Fibroblast of lung (primary cell): ENCODE data around the gene TROAP.

Source experiments
- EZH2 ChIP-seq: IDR thresholded peaks from 2 replicates; pipeline ENCODE4 v1.5.1; 2012; ENCODE audit warnings: low read length, control low read depth, mild to moderate bottlenecking; ENCODE audit errors: missing control alignments
- TF ChIP-seq, protein P1 (sequence below), 2 donors: IDR thresholded peaks in 1 of 2; conservative IDR thresholded peaks in 1 of 2; 1 replicate in 1 of 2; 2 replicates in 1 of 2; pipeline ENCODE4 v1.5.1; 2011 to 2012; ENCODE audit warnings: low read length in 2 of 2, control low read depth in 1 of 2, inconsistent platforms in 1 of 2, low read depth in 1 of 2, mild to moderate bottlenecking in 1 of 2

DNA sequence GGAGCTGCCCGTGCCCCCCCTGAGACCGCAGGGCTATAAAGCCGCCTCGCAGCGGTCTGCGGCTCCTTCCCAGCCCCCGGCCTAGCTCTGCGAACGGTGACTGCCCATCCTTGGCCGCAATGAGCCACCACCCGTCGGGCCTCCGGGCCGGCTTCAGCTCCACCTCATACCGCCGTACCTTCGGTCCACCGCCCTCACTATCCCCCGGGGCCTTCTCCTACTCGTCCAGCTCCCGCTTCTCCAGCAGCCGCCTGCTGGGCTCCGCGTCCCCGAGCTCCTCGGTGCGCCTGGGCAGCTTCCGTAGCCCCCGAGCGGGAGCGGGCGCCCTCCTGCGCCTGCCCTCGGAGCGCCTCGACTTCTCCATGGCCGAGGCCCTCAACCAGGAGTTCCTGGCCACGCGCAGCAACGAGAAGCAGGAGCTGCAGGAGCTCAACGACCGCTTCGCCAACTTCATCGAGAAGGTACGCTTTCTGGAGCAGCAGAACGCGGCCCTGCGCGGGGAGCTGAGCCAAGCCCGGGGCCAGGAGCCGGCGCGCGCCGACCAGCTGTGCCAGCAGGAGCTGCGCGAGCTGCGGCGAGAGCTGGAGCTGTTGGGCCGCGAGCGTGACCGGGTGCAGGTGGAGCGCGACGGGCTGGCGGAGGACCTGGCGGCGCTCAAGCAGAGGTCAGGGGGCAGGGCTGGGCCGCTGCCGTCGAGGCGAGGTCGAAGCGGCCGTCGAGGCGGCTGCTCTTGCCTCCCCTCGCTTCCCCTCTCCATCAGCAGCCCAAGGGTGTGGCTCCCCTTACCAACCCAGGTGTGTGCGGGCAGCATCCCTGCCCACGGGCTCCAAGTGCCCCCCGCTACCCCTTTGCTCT lies 27.7 kb upstream of the TROAP start, which contains the start of gene PRPH:
- TF ChIP-seq, protein P1, sequence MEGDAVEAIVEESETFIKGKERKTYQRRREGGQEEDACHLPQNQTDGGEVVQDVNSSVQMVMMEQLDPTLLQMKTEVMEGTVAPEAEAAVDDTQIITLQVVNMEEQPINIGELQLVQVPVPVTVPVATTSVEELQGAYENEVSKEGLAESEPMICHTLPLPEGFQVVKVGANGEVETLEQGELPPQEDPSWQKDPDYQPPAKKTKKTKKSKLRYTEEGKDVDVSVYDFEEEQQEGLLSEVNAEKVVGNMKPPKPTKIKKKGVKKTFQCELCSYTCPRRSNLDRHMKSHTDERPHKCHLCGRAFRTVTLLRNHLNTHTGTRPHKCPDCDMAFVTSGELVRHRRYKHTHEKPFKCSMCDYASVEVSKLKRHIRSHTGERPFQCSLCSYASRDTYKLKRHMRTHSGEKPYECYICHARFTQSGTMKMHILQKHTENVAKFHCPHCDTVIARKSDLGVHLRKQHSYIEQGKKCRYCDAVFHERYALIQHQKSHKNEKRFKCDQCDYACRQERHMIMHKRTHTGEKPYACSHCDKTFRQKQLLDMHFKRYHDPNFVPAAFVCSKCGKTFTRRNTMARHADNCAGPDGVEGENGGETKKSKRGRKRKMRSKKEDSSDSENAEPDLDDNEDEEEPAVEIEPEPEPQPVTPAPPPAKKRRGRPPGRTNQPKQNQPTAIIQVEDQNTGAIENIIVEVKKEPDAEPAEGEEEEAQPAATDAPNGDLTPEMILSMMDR (conservative IDR thresholded peaks at IDR 0.05 in 1 of 2, IDR thresholded peaks at IDR 0.05 in 1 of 2; ENCODE audit: low read depth in 1 of 2, low read length in 2 of 2): no peak
- no peak for TF ChIP-seq EZH2
